NCI-H128 (cell line): ENCODE measurements around the gene CCDC134.

Experiments
- DNase-seq: peaks from one replicate; lab custom pipeline; 2025; ENCODE audit not compliant: unreplicated experiment; lab: John Stamatoyannopoulos, UW

The CCDC134 gene

GRCh38 chr22:41782751-41783150 lies 17.7 kb upstream of the CCDC134 start:
- no peak for DNase-seq

DNA sequence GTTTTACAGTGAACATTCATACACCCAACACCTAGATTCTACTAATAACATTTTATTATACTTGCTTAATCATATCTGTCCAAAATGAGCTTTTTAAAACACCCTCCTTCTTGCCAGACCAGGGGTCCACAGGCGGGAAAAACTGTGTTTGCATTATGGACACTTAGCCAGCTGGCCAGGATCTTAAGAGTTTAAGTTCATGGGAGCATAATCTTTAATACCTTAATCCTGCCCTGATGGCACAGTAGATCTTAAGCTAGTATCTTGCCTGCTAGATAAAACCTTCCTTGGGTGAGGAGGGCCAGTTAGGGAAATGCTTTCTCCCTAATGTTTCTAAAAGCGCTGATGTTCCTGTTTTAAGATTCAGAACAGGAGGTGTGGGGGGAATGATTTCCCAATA lies 13.1 kb upstream of the CCDC134 start:
- DNase-seq, result no peak

- DNase-seq, result no peak
Observed at GRCh38 chr22:41793871-41794270, 6.6 kb upstream of the CCDC134 start.

DNA sequence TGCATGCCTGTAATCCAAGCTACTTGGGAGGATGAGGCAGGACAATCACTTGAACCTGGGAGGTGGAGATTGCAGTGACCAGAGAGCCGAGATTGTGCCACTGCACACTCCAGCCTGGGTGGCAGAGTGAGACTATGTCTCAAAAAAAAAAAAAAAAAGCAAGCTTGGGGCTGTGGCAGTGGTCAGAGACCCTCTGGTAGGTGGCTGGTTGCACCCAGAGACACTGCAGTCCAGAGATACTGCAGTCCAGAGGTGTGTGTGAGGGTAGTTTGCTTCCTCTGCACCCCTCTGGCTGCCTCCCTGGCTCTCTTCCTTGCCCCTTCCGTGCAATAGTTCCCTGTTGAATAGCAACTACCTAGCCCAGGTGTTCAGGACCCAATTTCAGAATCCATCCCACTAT lies 1.7 kb upstream of the CCDC134 start:
- no peak for DNase-seq

- no peak for DNase-seq
Observed at GRCh38 chr22:41799486-41800347, 762 bp upstream of the CCDC134 start.

DNA sequence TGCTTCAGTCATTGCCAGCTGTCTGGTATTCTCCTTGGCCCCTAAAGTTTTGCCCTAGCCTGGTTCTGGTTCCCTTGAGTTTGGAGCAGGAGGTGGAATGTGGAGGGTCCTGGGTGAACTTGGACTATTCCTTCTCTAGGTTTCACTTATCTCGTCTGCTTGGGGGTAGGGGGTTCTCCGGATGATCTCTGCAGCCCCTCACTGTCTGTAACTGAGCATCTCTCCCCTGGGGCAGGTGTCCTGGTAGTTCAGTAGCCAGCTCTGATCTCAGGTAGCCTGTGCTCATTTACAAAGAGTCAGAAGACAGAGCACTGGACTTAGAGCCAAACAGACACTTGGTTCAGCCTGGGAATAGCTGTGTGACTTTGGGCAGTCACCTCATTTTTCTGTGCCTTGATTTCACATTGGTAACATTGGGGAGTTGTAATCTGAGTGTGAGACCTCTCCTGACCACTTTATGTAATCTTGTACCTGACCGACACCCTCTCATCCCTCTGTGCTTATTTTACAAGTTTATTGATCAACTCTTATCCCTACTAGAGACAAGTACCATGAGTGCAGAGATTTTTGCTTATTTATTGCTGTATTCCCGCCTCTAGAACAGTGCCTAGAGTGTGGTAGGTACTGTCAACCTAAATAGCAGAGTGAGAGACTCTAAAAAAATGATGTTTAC lies 804 bp downstream of the CCDC134 start:
- no peak for DNase-seq

DNA sequence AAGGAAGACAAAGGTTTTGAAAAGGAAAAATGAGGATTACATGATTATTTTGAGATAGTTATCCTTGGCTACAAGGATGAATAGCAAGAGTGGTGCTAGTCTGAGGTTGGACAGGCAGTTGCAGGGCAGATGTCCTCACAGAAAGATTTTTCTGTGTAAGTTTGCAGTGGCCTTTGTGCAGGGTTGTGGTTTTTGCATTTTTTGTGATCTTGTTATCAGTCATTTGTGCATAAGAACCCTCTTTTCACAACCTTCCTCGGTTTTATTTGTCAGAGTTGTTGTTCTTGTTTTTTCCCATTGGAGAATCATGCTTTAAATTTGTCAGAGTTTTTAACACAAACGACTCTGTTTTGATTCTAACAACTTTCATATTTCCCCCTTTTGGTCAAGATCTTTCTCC lies 1.4 kb downstream of the CCDC134 start:
- no peak for DNase-seq

DNA sequence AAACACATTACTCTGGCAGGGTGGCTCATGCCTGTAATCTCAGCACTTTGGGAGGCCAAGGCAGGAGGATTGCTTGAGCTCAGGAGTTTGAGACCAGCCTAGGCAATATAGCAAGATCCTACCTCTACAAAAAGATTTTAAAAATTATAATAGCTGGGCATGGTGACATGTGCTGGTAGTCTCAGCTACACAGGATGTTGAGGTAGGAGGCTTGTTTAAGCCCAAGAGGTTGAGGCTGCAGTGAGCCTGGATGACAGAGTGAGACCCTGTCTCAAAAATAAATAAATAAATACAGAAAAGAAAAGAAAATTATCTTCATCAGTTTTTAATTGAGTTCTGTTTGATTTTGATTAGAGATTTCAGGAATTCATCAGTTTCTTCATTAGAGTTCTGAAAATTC lies 5.2 kb downstream of the CCDC134 start:
- no peak for DNase-seq

- DNase-seq, result no peak
Observed at GRCh38 chr22:41808400-41808799, 7.9 kb downstream of the CCDC134 start.

DNA sequence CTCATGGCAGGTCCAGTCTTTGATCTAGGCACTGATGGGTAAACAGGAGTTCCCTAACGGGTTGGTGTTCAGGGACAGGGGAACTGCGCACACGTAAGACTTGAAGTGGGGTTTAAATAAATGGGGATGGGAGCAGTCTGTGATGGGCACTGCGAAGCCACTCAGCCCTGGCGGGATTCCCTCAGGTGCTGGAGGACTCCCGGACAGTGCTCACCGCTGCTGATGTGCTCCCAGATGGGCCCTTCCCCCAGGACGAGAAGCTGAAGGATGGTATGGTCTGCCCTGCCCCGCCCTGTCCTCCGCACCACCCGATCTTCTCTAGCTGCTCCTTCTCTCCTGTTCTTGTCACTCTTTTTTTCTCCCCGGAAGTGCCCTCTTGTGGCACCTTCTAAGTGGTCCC lies 9.5 kb downstream of the CCDC134 start:
- DNase-seq, result no peak

DNA sequence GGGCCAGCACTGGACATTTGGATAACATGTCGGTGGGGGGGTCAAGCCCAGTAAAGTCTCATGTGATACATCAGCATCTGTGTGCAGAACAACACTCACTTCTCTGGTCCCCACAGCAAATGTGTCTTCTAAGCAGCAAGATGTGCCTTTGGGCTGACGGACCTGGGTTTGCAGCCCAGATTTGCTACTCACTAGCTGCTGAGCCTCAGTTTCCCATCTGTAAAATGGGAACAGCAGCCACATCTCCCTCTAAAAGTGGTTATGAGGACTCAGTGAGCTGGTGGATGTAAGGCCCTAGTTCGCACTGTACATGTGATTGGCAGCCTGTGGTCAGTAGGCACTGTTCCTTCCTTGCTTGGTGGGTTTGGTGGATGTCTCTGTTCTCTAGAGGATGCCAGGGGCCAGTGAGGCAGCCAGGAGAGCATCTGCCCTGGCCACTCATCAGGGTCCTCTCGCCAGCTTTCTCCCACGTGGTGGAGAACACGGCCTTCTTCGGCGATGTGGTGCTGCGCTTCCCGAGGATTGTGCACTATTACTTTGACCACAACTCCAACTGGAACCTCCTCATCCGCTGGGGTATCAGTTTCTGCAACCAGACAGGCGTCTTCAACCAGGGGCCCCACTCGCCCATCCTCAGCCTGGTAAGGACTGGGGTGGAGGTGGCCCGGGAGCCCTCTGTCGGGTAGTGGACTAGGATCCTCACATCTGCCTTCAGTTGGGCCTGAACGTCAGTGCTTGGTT lies 12.5 kb downstream of the CCDC134 start:
- no peak for DNase-seq

DNA sequence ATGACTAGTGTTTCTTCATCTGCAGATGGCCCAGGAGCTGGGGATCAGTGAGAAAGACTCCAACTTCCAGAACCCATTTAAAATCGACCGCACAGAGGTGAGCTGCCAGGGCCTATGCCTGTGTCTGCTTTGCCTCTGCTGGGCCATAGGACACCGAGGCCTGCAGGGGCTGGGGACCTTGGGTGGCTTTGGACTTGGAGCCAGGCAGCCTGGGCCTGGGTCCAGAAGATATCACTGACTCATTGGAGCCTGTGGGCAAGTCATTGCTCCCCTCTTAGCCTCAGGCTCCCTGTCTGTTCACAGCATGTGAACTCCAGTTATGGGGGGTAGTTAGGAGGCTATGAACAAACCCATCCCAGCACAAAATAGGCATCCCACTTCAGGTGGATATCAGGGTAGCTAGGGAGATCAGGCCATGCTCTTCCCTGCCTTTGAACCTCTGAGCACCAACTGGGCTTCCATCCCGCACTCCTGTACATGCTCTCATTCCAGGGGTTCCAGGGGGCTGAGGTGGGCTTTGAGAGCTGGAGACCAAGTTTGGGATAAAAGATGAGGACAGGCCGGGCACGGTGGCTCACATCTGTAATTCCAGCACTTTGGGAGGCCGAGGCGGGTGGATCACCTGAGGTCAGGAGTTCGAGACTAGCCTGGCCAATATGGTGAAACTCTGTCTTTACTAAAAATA lies 13.4 kb downstream of the CCDC134 start:
- DNase-seq, result no peak

- no peak for DNase-seq
Observed at GRCh38 chr22:41815716-41816115, 15.2 kb downstream of the CCDC134 start.

- DNase-seq, result no peak
Observed at GRCh38 chr22:41816241-41816640, 15.8 kb downstream of the CCDC134 start.

DNA sequence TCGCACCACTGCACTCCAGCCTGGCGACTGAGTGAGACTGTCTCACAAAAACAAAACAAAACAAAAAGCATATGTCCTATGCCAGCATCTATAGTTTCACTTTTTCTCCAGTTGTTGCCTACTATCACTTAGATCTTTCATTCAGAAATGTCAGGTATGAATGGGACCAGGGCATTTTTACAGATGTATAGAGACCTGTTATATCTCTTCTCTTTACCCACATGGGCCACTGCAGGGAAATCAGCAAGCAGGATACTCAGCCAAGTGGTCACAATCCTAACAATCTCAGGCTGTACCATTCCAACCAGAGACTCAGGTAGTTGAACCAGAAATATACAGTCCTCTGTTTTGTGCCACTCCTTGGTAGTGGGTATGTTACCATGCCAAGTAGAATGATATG lies 16.4 kb downstream of the CCDC134 start:
- no peak for DNase-seq

DNA sequence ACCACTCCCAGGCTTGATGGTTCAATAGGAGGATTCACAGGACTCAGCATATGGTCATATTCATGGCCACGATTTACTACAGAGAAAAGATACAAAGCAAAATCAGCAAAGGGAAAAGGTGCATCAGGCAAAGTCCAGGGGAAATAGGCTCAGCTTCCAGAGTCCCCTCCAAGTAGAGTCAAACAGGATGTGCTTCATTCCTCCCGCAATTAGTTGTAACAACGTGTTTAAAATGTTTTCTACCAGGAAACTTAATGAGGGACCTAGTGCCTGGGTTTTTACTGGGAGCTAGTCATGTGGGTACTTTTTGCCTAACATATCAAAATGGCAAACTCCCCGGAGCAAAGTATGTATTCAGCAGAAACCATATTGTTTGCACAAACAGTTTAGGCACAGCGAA lies 17.5 kb downstream of the CCDC134 start:
- DNase-seq, result no peak

- no peak for DNase-seq
Observed at GRCh38 chr22:41818596-41818995, 18.1 kb downstream of the CCDC134 start.

- no peak for DNase-seq
Observed at GRCh38 chr22:41819257-41819656, 18.8 kb downstream of the CCDC134 start.

DNA sequence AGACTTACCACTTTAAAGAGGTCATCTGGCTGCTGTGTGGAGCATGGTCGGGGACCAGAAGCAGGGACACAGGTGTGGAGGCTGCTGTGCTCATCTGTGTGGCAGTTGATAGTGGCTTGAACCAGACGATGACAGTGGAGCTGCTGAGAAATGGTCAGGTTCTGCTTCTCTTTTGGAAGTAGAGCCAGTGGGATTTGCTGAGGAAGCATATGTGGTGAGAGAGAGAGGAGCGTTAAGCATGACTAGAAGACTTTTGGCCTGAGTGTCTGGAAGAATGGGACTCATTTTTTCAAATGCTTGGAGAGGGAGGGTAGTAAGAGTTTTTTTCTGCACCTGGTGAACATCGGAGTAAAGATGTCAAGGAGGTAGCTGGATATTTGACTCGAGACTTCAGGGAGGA lies 20.0 kb downstream of the CCDC134 start:
- DNase-seq, result no peak

DNA sequence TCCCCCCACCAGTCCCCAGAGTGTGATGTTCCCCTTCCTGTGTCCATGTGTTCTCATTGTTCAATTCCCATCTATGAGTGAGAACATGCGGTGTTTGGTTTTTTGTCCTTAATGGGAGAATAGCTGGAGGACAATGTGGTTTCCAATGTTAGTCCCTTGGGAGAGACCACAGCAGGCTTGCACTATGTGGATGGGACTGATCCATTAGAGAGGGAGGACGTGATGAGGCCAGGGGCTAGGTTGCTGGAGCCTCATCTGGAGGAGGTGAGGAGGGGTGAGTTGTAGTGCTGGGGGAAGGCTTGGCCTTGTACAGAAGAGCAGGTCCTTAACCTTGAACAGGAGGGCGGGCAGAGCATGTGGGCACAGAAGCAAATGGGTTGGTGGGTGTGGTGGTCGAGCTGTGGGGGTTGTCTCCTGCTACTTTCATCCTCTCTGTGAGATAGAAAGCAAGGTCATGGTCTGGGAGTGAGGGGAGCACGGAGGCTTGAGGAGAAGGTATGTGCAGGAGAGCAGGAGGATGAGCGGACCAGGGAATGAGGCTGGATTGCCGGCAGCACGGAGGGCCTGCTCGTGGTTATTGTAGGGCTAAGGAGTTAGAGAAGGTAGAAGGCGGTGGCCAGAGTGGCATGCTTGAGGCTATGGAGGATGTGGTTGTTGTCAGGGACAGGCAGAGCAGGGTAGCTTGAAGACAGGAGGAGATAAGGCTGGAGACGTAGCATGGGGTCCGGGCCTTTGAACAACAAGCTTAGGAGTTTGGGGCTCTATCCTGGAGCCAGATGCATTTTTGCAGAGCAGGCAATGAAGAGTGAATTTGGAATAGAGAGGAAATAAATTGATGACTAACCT lies 21.2 kb downstream of the CCDC134 start:
- DNase-seq, result no peak
